Neuronal stem cell (in vitro differentiated cells): ENCODE data around the gene OSTF1.

Experiments
- DNase-seq: peaks from one replicate; pipeline ENCODE4 v3.0.0-alpha.2; 2013; ENCODE audit warnings: low spot score
- H2AFZ ChIP-seq: one replicate; pipeline ENCODE4 v1.6.1; 2013; ENCODE audit warnings: mild to moderate bottlenecking, low read length, inconsistent platforms
- H2AK5ac ChIP-seq: 2 replicates; pipeline ENCODE4 v1.6.1; 2013; ENCODE audit warnings: low read depth, mild to moderate bottlenecking, inconsistent platforms, low read length, moderate library complexity, mixed read lengths
- H2BK120ac ChIP-seq: 2 replicates; pipeline ENCODE4 v1.6.1; 2013; ENCODE audit warnings: low read depth, mild to moderate bottlenecking, inconsistent platforms, low read length, moderate library complexity, mixed read lengths
- H2BK12ac ChIP-seq: one replicate; pipeline ENCODE4 v1.6.1; 2013; ENCODE audit warnings: low read length, inconsistent platforms
- H2BK15ac ChIP-seq: 2 replicates; pipeline ENCODE4 v1.6.1; 2013; ENCODE audit warnings: mild to moderate bottlenecking, low read length, inconsistent platforms, mixed read lengths
- H2BK5ac ChIP-seq: one replicate; pipeline ENCODE4 v1.6.1; 2013; ENCODE audit warnings: inconsistent platforms, mild to moderate bottlenecking, low read length, moderate library complexity
- H3K14ac ChIP-seq: one replicate; pipeline ENCODE4 v1.6.1; 2013; ENCODE audit warnings: low read length, inconsistent platforms
- H3K18ac ChIP-seq: 2 replicates; pipeline ENCODE4 v1.6.1; 2013; ENCODE audit warnings: low read length, inconsistent platforms
- H3K23ac ChIP-seq: 2 replicates; pipeline ENCODE4 v1.6.1; 2013; ENCODE audit warnings: low read depth, mild to moderate bottlenecking, mixed read lengths, low read length, inconsistent platforms; ENCODE audit not compliant: poor library complexity
- H3K27ac ChIP-seq: replicated peaks from 3 replicates; pipeline ENCODE4 v1.5.1; 2013; ENCODE audit warnings: low read length, inconsistent platforms
- H3K27me3 ChIP-seq, 3 experiments: 2 replicates each; pipeline ENCODE4 v1.6.1; 2013; ENCODE audit warnings: low read length in 3 of 3, mild to moderate bottlenecking in 2 of 3, inconsistent platforms in 1 of 3, low read depth in 1 of 3, mixed read lengths in 1 of 3, moderate library complexity in 1 of 3; ENCODE audit not compliant: control insufficient read depth in 3 of 3, insufficient read depth in 3 of 3
- H3K36me3 ChIP-seq, 2 donors: replicated peaks in 1 of 2; 2 replicates each; pipeline ENCODE4 v1.6.1; 2013; ENCODE audit warnings: low read length in 2 of 2; ENCODE audit not compliant: control insufficient read depth in 2 of 2, insufficient read depth in 2 of 2
- H3K4ac ChIP-seq: 2 replicates; pipeline ENCODE4 v1.6.1; 2013; ENCODE audit warnings: inconsistent platforms, mild to moderate bottlenecking, low read length, moderate library complexity
- H3K4me1 ChIP-seq, 2 donors: 1 replicate in 1 of 2; 2 replicates in 1 of 2; pipeline ENCODE4 v1.6.1; 2013; ENCODE audit warnings: low read length in 2 of 2, low read depth in 1 of 2; ENCODE audit not compliant: control insufficient read depth in 2 of 2, insufficient read depth in 1 of 2
- H3K4me2 ChIP-seq: one replicate; pipeline ENCODE4 v1.6.1; 2013; ENCODE audit warnings: mild to moderate bottlenecking, low read length, inconsistent platforms; ENCODE audit not compliant: insufficient read depth, poor library complexity, severe bottlenecking
- H3K4me3 ChIP-seq, 2 donors: 2 replicates each; pipeline ENCODE4 v1.5.1; 2013; ENCODE audit warnings: low read length in 2 of 2, mild to moderate bottlenecking in 2 of 2, inconsistent platforms in 1 of 2, moderate library complexity in 1 of 2
- H3K79me1 ChIP-seq: one replicate; pipeline ENCODE4 v1.6.1; 2013; ENCODE audit warnings: low read depth, mild to moderate bottlenecking, inconsistent platforms, low read length, moderate library complexity
- H3K9ac ChIP-seq: one replicate; pipeline ENCODE4 v1.6.1; 2013; ENCODE audit warnings: mild to moderate bottlenecking, low read depth, low read length, inconsistent platforms; ENCODE audit not compliant: poor library complexity
- H3K9me3 ChIP-seq, 2 donors: replicated peaks in 1 of 2; 2 replicates each; pipeline versions ENCODE3 to v1.6.1; 2013; ENCODE audit warnings: low read length in 2 of 2, mild to moderate bottlenecking in 2 of 2, inconsistent platforms in 1 of 2, low read depth in 1 of 2, mixed read lengths in 1 of 2, moderate library complexity in 1 of 2; ENCODE audit not compliant: control insufficient read depth in 2 of 2, insufficient read depth in 1 of 2
- H4K8ac ChIP-seq: one replicate; pipeline ENCODE4 v1.6.1; 2013; ENCODE audit warnings: low read depth, mild to moderate bottlenecking, inconsistent platforms, low read length, moderate library complexity
- H4K91ac ChIP-seq: one replicate; pipeline ENCODE4 v1.6.1; 2013; ENCODE audit warnings: low read length, low read depth, mild to moderate bottlenecking, inconsistent platforms; ENCODE audit not compliant: poor library complexity
- WGBS, 2 donors: extraction: QIAGEN DNeasy Blood & Tissue Kit; methylation state at CpG; one replicate each; pipeline ENCODE4 v1.1.7; 2013; ENCODE audit warnings: missing lambda C conversion rate in 2 of 2, mixed read lengths in 1 of 2; ENCODE audit not compliant: insufficient read length in 2 of 2, insufficient replicate concordance in 1 of 2; ENCODE audit errors: extremely low coverage in 2 of 2; 5-methylcytosine and 5-hydroxymethylcytosine counted together

Gene OSTF1

GRCh38 chr9:75072895-75073294 lies 15.4 kb upstream of the OSTF1 start:
- no peak overlapping the region for H2BK12ac ChIP-seq

GRCh38 chr9:75081632-75082031 lies 6.7 kb upstream of the OSTF1 start:
- no peak overlapping the region for H4K8ac ChIP-seq
- H3K23ac ChIP-seq, result no peak overlapping the region
- no peak overlapping the region for H3K9ac ChIP-seq
- no peaks in the 10 kb centered on the region for H3K36me3 ChIP-seq
- no peaks in the 10 kb centered on the region for H3K9me3 ChIP-seq
- WGBS, 2 donors, result no CpG with 5 or more reads among the region's 2 CpGs
- H3K79me1 ChIP-seq, result no peaks in the 10 kb centered on the region
- H3K14ac ChIP-seq, result no peak overlapping the region
- H3K4ac ChIP-seq, result no peak overlapping the region
- H2BK5ac ChIP-seq, result no peak overlapping the region
- H3K4me3 ChIP-seq, result no peak overlapping the region
- no peak overlapping the region for H4K91ac ChIP-seq
- no peak overlapping the region for H3K4me2 ChIP-seq
- peaks cover 0 to 11% (median 0%) of the 10 kb centered on the region in 3 experiments for H3K27me3 ChIP-seq
- H3K18ac ChIP-seq, result no peak overlapping the region
- no peak for DNase-seq
- H2AFZ ChIP-seq, result no peak overlapping the region
- H2BK120ac ChIP-seq, result no peak overlapping the region
- H3K4me1 ChIP-seq, result peaks cover 2 to 6% of the 10 kb centered on the region in 2 donors
- no peak overlapping the region for H3K27ac ChIP-seq
- H2AK5ac ChIP-seq, result no peak overlapping the region
- H2BK12ac ChIP-seq, result no peak overlapping the region
- no peak overlapping the region for H2BK15ac ChIP-seq

More at GRCh38 chr9:75072895-75073294, 15.4 kb upstream of the OSTF1 start:
- H3K4me3 ChIP-seq, result no peak overlapping the region
- no peaks in the 10 kb centered on the region for H3K4me1 ChIP-seq
- no peak overlapping the region for H2BK120ac ChIP-seq
- no peaks in the 10 kb centered on the region for H3K9me3 ChIP-seq
- no peak overlapping the region for H2BK15ac ChIP-seq
- no peak overlapping the region for H3K4ac ChIP-seq
- H3K4me2 ChIP-seq, result no peak overlapping the region
- no CpG with 5 or more reads among the region's 4 CpGs for WGBS, 2 donors
- DNase-seq, result no peak
- H4K8ac ChIP-seq, result no peak overlapping the region
- no peak overlapping the region for H2BK5ac ChIP-seq
- no peaks in the 10 kb centered on the region for H3K36me3 ChIP-seq
- no peak overlapping the region for H3K14ac ChIP-seq
- no peak overlapping the region for H3K27ac ChIP-seq
- no peaks in the 10 kb centered on the region for H3K79me1 ChIP-seq
- no peak overlapping the region for H2AK5ac ChIP-seq
- H4K91ac ChIP-seq, result no peak overlapping the region
- peaks cover 0 to under 1% (median 0%) of the 10 kb centered on the region in 3 experiments for H3K27me3 ChIP-seq
- H3K23ac ChIP-seq, result no peak overlapping the region
- H3K9ac ChIP-seq, result no peak overlapping the region
- H2AFZ ChIP-seq, result no peak overlapping the region
- no peak overlapping the region for H3K18ac ChIP-seq

GRCh38 chr9:75083188-75083970 lies 4.9 kb upstream of the OSTF1 start:
- Histone ChIP-seq H3K27ac (no peak overlapping the region), H3K14ac (no peak overlapping the region), H3K4me2 (no peak overlapping the region), H2BK15ac (no peak overlapping the region), H3K4ac (no peak overlapping the region), H2AK5ac (no peak overlapping the region), H4K91ac (no peak overlapping the region), H2BK5ac (no peak overlapping the region), H3K4me1 (peaks cover 5 to 6% of the 10 kb centered on the region in 2 donors), H2BK120ac (no peak overlapping the region), H3K4me3 (no peak overlapping the region), H3K9me3 (no peaks in the 10 kb centered on the region), H3K36me3 (no peaks in the 10 kb centered on the region), H2BK12ac (no peak overlapping the region), H3K27me3 (peaks cover 0 to 6% (median 2%) of the 10 kb centered on the region in 3 experiments), H4K8ac (no peak overlapping the region), H3K18ac (no peak overlapping the region), H2AFZ (peak overlapping the region; percentile 79), H3K23ac (no peak overlapping the region), H3K79me1 (no peaks in the 10 kb centered on the region), H3K9ac (no peak overlapping the region)
- no CpG with 5 or more reads among the region's 12 CpGs for WGBS, 2 donors
- DNase-seq, result no peak

GRCh38 chr9:75084081-75084672 lies 4.1 kb upstream of the OSTF1 start:
- Histone ChIP-seq H3K14ac (no peak overlapping the region), H2BK5ac (no peak overlapping the region), H2BK120ac (no peak overlapping the region), H3K4me3 (no peak overlapping the region), H3K4me2 (no peak overlapping the region), H3K36me3 (no peaks in the 10 kb centered on the region), H3K4ac (no peak overlapping the region), H3K18ac (no peak overlapping the region), H4K8ac (no peak overlapping the region), H3K4me1 (peaks cover 5 to 7% of the 10 kb centered on the region in 2 donors), H2BK12ac (no peak overlapping the region), H3K27me3 (peaks cover 0 to 5% (median 5%) of the 10 kb centered on the region in 3 experiments), H3K23ac (peak overlapping the region; percentile 50), H2BK15ac (no peak overlapping the region), H2AFZ (no peak overlapping the region), H2AK5ac (no peak overlapping the region), H3K9ac (no peak overlapping the region), H4K91ac (no peak overlapping the region), H3K9me3 (no peaks in the 10 kb centered on the region), H3K27ac (no peak overlapping the region), H3K79me1 (no peaks in the 10 kb centered on the region)
- no peak for DNase-seq
- WGBS, 2 donors, result no CpG with 5 or more reads among the region's 5 CpGs
